ENCODE measurements around the gene CMSS1.

The CMSS1 gene

GRCh38 chr3:100029052-100029451 is 211.4 kb downstream of the CMSS1 start:
- Histone ChIP-seq H3K9me3 (ENCODE audit: low read length) (no peaks in the 10 kb centered on the region), H3K4me2 (ENCODE audit: low read length) (no peak overlapping the region), H3K9me2 (ENCODE audit: low read depth, low read length) (no peaks in the 10 kb centered on the region), H4K20me1 (ENCODE audit: insufficient read depth, low read length) (no peaks in the 10 kb centered on the region), H3K27ac (ENCODE audit: low read depth, low read length, poor library complexity, severe bottlenecking) (no peak overlapping the region), H3K27me3 (ENCODE audit: insufficient read depth, low read length) (no peaks in the 10 kb centered on the region), H3K36me3 (ENCODE audit: insufficient read depth, low read length) (no peaks in the 10 kb centered on the region), H3F3A (ENCODE audit: insufficient read depth, low read length) (no peaks in the 10 kb centered on the region), H3K4me1 (ENCODE audit: insufficient read depth, low read length, severe bottlenecking) (no peaks in the 10 kb centered on the region), H3K4me3 (ENCODE audit: low read depth, low read length, poor library complexity, severe bottlenecking) (no peak overlapping the region), H2AFZ (ENCODE audit: low read length) (no peak overlapping the region), H3K9ac (ENCODE audit: low read length) (no peak overlapping the region), H3K79me2 (ENCODE audit: insufficient read depth, low read length) (no peaks in the 10 kb centered on the region)
- TF ChIP-seq EZH2 (IDR thresholded peaks at IDR 0.05; ENCODE audit: borderline replicate concordance, low read length), result no peak

- TF ChIP-seq, protein P1, sequence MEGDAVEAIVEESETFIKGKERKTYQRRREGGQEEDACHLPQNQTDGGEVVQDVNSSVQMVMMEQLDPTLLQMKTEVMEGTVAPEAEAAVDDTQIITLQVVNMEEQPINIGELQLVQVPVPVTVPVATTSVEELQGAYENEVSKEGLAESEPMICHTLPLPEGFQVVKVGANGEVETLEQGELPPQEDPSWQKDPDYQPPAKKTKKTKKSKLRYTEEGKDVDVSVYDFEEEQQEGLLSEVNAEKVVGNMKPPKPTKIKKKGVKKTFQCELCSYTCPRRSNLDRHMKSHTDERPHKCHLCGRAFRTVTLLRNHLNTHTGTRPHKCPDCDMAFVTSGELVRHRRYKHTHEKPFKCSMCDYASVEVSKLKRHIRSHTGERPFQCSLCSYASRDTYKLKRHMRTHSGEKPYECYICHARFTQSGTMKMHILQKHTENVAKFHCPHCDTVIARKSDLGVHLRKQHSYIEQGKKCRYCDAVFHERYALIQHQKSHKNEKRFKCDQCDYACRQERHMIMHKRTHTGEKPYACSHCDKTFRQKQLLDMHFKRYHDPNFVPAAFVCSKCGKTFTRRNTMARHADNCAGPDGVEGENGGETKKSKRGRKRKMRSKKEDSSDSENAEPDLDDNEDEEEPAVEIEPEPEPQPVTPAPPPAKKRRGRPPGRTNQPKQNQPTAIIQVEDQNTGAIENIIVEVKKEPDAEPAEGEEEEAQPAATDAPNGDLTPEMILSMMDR (IDR thresholded peaks at IDR 0.05; ENCODE audit: low read length), result no peak
- TF ChIP-seq EZH2 (IDR thresholded peaks at IDR 0.05; ENCODE audit: borderline replicate concordance, low read length), result no peak
- no peaks in the 10 kb centered on the region for H4K20me1 ChIP-seq (ENCODE audit: insufficient read depth, low read length)
- H3K9ac ChIP-seq (ENCODE audit: low read length), result no peak overlapping the region
- no peaks in the 10 kb centered on the region for H3K9me3 ChIP-seq (ENCODE audit: low read length)
- H3K4me1 ChIP-seq (ENCODE audit: insufficient read depth, low read length, severe bottlenecking), result no peaks in the 10 kb centered on the region
- no peaks in the 10 kb centered on the region for H3K9me2 ChIP-seq (ENCODE audit: low read depth, low read length)
- H3K79me2 ChIP-seq (ENCODE audit: insufficient read depth, low read length), result no peaks in the 10 kb centered on the region
- no peaks in the 10 kb centered on the region for H3F3A ChIP-seq (ENCODE audit: insufficient read depth, low read length)
- no peak overlapping the region for H3K4me2 ChIP-seq (ENCODE audit: low read length)
- no peak overlapping the region for H3K4me3 ChIP-seq (ENCODE audit: low read depth, low read length, poor library complexity, severe bottlenecking)
- no peak overlapping the region for H2AFZ ChIP-seq (ENCODE audit: low read length)
- no peaks in the 10 kb centered on the region for H3K27me3 ChIP-seq (ENCODE audit: insufficient read depth, low read length)
- no peak overlapping the region for H3K27ac ChIP-seq (ENCODE audit: low read depth, low read length, poor library complexity, severe bottlenecking)
- no peaks in the 10 kb centered on the region for H3K36me3 ChIP-seq (ENCODE audit: insufficient read depth, low read length)
Observed at GRCh38 chr3:100029689-100030088, 212.0 kb downstream of the CMSS1 start.

- Histone ChIP-seq H3K36me3 (ENCODE audit: insufficient read depth, low read length) (no peaks in the 10 kb centered on the region), H4K20me1 (ENCODE audit: insufficient read depth, low read length) (no peaks in the 10 kb centered on the region), H3K4me2 (ENCODE audit: low read length) (no peak overlapping the region), H3K79me2 (ENCODE audit: insufficient read depth, low read length) (no peaks in the 10 kb centered on the region), H3K9me2 (ENCODE audit: low read depth, low read length) (no peaks in the 10 kb centered on the region), H3K4me3 (ENCODE audit: low read depth, low read length, poor library complexity, severe bottlenecking) (no peak overlapping the region), H3K9ac (ENCODE audit: low read length) (no peak overlapping the region), H3K4me1 (ENCODE audit: insufficient read depth, low read length, severe bottlenecking) (no peaks in the 10 kb centered on the region), H3K27me3 (ENCODE audit: insufficient read depth, low read length) (no peaks in the 10 kb centered on the region), H2AFZ (ENCODE audit: low read length) (no peak overlapping the region), H3K27ac (ENCODE audit: low read depth, low read length, poor library complexity, severe bottlenecking) (no peak overlapping the region), H3K9me3 (ENCODE audit: low read length) (no peaks in the 10 kb centered on the region), H3F3A (ENCODE audit: insufficient read depth, low read length) (no peaks in the 10 kb centered on the region)
- TF ChIP-seq EZH2 (IDR thresholded peaks at IDR 0.05; ENCODE audit: borderline replicate concordance, low read length), result no peak
- TF ChIP-seq, protein P1 (IDR thresholded peaks at IDR 0.05; ENCODE audit: low read length), result no peak
Observed at GRCh38 chr3:100030346-100030745, 212.7 kb downstream of the CMSS1 start.

DNA sequence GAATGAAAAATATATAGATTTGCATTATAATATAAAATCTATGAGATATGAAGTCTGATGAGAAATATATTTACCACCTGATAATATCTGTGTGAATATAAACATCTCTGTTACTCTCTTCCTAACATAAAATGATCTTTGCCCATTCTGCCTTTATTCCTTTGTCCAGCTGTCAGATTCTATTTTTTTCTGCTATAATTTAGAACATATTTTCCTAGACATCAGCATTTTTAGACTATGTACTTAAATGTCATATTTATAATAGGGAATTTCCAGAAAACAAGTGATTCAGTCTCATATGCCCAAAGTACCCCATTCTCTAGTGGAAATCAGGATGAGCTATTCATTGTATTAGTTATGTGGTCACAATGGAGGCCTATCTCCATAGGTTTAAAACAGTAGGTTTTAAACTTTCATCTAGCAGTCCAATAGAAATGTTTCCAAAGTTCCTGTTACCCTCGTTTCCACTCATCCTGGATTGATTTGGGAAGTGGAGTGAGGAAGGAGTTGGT is 213.3 kb downstream of the CMSS1 start:
- no peak overlapping the region for H3K4me2 ChIP-seq (ENCODE audit: low read length)
- H3K4me3 ChIP-seq (ENCODE audit: low read depth, low read length, poor library complexity, severe bottlenecking), result no peak overlapping the region
- no peaks in the 10 kb centered on the region for H3K9me2 ChIP-seq (ENCODE audit: low read depth, low read length)
- no peak for TF ChIP-seq EZH2 (IDR thresholded peaks at IDR 0.05; ENCODE audit: borderline replicate concordance, low read length)
- TF ChIP-seq, protein P1 (IDR thresholded peaks at IDR 0.05; ENCODE audit: low read length), result no peak
- no peaks in the 10 kb centered on the region for H4K20me1 ChIP-seq (ENCODE audit: insufficient read depth, low read length)
- no peaks in the 10 kb centered on the region for H3K79me2 ChIP-seq (ENCODE audit: insufficient read depth, low read length)
- no peak overlapping the region for H2AFZ ChIP-seq (ENCODE audit: low read length)
- no peaks in the 10 kb centered on the region for H3F3A ChIP-seq (ENCODE audit: insufficient read depth, low read length)
- H3K27ac ChIP-seq (ENCODE audit: low read depth, low read length, poor library complexity, severe bottlenecking), result no peak overlapping the region
- H3K9me3 ChIP-seq (ENCODE audit: low read length), result no peaks in the 10 kb centered on the region
- H3K36me3 ChIP-seq (ENCODE audit: insufficient read depth, low read length), result no peaks in the 10 kb centered on the region
- no peak overlapping the region for H3K9ac ChIP-seq (ENCODE audit: low read length)
- no peaks in the 10 kb centered on the region for H3K4me1 ChIP-seq (ENCODE audit: insufficient read depth, low read length, severe bottlenecking)
- no peaks in the 10 kb centered on the region for H3K27me3 ChIP-seq (ENCODE audit: insufficient read depth, low read length)

All from OCI-LY1 (cell line).